HEK293T (cell line): ENCODE data around the gene EXOSC1.

Experiments used
- ARNT ChIP-seq: fragments of 450-650 bp; IDR thresholded peaks from 2 replicates; pipeline ENCODE4 v1.6.1; 2017; ENCODE audit warnings: mild to moderate bottlenecking
- BHLHE40 ChIP-seq: fragments of 450-650 bp; IDR thresholded peaks from 2 replicates; pipeline ENCODE4 v1.6.1; 2016; ENCODE audit warnings: mild to moderate bottlenecking, moderate library complexity, borderline replicate concordance
- ELF4 ChIP-seq: fragments of 450-650 bp; IDR thresholded peaks from 2 replicates; pipeline ENCODE4 v1.6.1; 2017; ENCODE audit warnings: antibody characterized with exemption
- FOXA1 ChIP-seq: fragments of 450-650 bp; IDR thresholded peaks from 2 replicates; pipeline ENCODE4 v1.6.1; 2016; ENCODE audit warnings: mild to moderate bottlenecking
- FOXK2 ChIP-seq: fragments of 450-650 bp; IDR thresholded peaks from 2 replicates; pipeline ENCODE4 v1.6.1; 2016; ENCODE audit warnings: mild to moderate bottlenecking
- FOXM1 ChIP-seq: fragments of 450-650 bp; IDR thresholded peaks from 2 replicates; pipeline ENCODE4 v1.6.1; 2017; ENCODE audit warnings: mild to moderate bottlenecking, borderline replicate concordance
- HDGF ChIP-seq: fragments of 450-650 bp; IDR thresholded peaks from 2 replicates; pipeline ENCODE4 v1.6.1; 2017; ENCODE audit warnings: antibody characterized with exemption, borderline replicate concordance
- LEF1 ChIP-seq: fragments of 450-650 bp; IDR thresholded peaks from 2 replicates; pipeline ENCODE4 v1.6.1; 2017; ENCODE audit warnings: mild to moderate bottlenecking, borderline replicate concordance
- NFRKB ChIP-seq: fragments of 450-650 bp; IDR thresholded peaks from 2 replicates; pipeline ENCODE4 v1.6.1; 2016; ENCODE audit warnings: mild to moderate bottlenecking, moderate library complexity
- SP1 ChIP-seq: fragments of 450-650 bp; IDR thresholded peaks from 2 replicates; pipeline ENCODE4 v1.6.1; 2017
- SUZ12 ChIP-seq: fragments of 450-650 bp; IDR thresholded peaks from 2 replicates; pipeline ENCODE4 v1.6.1; 2016; ENCODE audit warnings: mild to moderate bottlenecking
- TARDBP ChIP-seq: fragments of 450-650 bp; IDR thresholded peaks from 2 replicates; pipeline ENCODE4 v1.6.1; 2016
- ZNF384 ChIP-seq: fragments of 450-650 bp; IDR thresholded peaks from 2 replicates; pipeline ENCODE4 v1.6.1; 2016
- TF ChIP-seq, protein P1 (sequence below): fragments of 450-650 bp; IDR thresholded peaks from 2 replicates; pipeline ENCODE4 v1.6.1; 2016

DNA sequence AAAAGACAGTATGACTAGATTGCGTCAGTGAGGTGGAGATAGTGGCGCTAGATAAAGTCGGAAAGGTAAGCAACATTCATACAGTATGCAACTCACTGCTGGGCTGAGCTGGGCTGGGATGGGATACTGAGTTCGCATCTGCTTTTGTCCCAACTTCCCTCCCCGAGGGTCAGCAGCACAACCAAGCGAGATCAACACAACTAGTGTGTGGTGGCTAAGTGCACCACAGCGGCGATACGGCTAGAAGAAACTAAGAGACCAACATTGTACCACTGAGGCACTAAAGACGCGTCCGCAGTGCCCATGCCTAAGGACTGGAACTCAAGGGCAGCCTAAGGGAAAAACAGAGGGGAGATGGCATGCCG lies 467 bp downstream of the EXOSC1 start:
- TF ChIP-seq LEF1 (no peak), TARDBP (no peak), ARNT (no peak), SP1 (no peak), HDGF (no peak), FOXM1 (no peak), FOXA1 (no peak), ELF4 (no peak), BHLHE40 (no peak), SUZ12 (no peak), NFRKB (no peak), FOXK2 (no peak), ZNF384 (no peak)
- TF ChIP-seq, protein P1, sequence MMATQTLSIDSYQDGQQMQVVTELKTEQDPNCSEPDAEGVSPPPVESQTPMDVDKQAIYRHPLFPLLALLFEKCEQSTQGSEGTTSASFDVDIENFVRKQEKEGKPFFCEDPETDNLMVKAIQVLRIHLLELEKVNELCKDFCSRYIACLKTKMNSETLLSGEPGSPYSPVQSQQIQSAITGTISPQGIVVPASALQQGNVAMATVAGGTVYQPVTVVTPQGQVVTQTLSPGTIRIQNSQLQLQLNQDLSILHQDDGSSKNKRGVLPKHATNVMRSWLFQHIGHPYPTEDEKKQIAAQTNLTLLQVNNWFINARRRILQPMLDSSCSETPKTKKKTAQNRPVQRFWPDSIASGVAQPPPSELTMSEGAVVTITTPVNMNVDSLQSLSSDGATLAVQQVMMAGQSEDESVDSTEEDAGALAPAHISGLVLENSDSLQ, result no peak
